Measurements from ENCODE around the gene SELENOH.

SELENOH gene

DNA sequence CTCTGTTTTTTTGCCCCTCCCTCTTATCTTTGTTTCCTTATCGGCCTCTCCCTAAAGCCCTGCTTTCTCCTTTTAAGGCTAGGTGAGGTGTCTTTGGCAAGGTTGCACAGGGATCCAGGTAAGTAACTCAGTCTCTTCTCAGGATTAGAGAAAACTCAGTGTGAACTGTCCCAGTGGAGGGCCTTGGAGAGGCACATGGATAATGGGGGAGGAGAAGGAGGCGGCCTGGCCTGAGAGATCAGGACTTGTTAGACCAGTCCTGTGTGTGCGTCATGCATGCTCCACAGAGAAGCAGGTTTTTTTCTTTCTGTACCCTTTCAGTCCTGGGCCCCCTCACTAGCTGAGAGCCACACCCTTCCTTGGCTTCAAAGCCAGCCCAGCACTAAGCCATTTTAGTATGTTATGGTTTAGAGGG lies 40.2 kb downstream of the SELENOH start:
- DNase-seq (ENCODE audit: low spot score), result peak; percentile 41

DNA sequence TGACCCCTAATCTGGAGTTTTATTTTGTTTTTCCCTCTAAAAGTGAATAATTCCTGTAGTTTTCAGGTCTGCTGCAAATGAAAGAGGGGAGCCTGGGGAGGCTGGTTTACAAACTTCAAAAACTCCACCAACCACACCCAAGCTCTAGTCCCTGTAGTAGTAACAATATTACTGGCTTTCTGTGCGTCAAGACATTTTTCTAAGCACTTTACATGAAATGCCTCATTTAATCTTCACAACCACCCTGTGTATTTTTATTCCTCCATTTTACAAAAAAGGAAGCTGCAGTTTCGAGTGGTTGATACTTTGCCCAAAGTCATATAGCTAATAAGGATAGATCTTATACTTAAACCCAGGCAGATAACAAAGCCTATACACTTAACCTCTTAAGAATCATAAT lies 43.8 kb downstream of the SELENOH start:
- no peak for DNase-seq (ENCODE audit: low spot score)

DNA sequence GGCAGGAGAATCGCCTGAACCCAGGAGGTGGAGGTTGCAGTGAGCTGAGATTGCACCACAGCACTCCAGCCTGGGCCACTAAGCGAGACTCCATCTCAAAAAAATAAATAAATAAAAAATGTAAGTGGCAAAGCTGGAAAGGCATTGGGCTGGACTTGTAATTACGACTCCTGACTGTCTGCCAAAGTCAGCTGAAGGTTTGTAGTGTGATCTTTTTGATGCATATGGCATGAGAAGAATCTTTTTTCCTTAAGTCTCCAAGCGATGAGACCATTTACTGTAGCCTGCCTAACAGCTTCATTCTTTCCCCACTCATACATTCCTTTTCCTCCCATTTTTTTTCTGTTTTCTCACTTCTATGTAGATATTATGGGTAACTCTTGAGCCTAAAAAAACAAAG lies 45.1 kb downstream of the SELENOH start:
- no peak for DNase-seq (ENCODE audit: low spot score)

DNA sequence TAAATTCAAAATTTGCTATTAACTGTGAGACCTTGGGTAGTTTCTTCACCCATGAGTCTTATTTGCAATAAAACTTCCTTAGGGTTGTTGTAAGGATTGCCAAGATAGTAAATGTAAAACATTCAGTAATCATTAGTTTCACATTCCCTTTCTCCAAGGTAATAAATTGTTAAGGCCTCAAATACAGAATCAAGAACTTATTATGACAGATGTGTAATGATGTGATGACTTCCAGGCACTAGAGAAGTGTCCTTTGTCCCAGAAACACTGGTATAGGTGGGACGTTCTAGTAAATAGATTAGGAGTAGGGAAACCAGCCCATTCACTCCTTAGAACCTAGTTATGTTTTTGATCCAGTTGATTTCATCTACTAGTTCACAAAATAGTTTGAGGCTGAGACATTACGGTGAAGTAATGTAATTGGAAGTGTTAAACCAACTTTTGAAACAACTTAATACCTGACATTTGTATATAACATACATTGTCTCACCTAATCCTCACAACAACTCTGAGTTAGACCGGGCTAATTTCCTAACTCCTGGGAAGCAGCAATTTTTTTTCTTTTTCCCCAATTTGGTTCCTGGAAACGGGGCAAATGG lies 45.8 kb downstream of the SELENOH start:
- DNase-seq (ENCODE audit: low spot score), result no peak

DNA sequence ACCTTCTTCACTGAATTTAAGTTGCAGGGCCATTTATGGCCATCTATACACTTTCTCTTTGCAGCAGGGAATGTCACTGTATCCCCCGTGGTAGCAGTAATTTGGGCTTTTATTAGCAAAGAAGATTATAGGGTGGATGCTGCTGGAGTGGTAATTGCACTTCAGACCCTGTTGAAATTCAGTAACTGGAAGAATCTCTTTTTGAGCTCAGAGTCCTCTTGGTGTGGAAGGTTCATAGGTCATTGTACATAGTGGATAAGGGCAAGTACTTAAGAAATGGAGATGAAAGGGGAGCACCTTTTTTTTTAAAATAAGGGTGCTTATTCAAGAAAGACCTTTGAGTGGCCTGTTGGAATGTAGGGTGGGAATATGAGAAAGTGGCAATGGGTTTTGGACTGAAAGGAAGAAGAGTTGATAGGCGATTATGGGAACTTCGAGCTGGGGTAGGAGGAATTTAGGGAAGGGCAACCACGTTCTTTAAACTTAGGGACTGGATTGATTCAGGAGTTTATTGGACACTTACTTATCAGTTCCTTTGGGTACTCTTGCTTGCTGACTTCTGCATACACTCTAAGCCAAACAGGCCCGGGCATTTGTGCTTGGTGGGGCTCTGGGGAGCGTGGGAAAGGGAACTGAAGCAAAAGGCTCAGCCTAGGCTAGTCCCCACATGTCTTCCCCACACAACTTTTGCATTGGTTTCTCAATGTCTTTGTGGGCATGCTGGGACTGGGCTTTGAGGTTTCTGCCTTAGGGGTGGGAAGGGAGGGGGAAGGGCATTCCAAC lies 46.8 kb downstream of the SELENOH start:
- DNase-seq (ENCODE audit: low spot score), result no peak

DNA sequence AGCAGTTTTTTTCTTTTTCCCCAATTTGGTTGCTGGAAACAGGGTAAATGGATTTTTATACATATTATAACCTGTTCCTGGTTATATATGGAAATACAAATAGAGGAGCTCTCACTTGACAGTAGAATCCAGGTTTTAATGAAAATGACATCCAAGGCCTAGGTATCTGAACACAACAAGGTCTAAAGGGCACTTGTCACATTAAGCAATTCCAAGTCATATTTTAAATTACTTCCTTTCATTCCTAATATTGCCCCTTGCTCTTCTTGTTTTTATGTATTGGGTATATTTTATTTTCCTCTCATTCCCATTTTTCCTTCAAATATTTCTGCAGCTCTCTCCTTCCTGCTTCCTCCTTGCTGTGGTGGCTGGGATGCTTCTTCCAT lies 47.4 kb downstream of the SELENOH start:
- no peak for DNase-seq (ENCODE audit: low spot score)

DNA sequence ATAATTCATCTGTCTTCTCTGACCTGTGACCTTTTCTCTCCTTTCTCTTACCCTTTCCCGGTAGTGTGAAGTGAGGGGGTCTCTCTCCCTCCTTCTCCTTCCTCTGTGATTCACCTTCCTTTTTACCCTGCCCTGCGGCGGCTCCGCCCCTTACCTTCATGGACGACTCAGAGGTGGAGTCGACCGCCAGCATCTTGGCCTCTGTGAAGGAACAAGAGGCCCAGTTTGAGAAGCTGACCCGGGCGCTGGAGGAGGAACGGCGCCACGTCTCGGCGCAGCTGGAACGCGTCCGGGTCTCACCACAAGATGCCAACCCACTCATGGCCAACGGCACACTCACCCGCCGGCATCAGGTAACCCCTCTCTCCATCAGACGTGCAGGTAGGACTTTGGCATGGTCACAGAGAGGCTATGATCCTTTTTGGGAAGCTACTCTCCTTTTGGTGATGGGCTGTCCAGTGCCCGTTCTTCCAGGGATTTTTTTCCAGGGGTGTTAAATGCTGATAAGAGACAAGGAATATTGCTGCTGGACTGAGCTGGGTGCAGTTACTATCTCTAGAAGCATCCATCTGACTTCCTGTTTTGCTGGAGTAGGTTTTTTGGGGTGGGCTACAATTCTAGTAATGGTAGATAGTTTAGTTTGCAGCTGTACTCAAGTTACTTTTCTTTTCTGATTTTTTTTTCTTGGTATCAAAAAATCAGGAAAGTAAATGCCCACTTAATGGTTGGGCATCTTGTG lies 50.2 kb downstream of the SELENOH start:
- DNase-seq (ENCODE audit: low spot score), result no peak

DNA sequence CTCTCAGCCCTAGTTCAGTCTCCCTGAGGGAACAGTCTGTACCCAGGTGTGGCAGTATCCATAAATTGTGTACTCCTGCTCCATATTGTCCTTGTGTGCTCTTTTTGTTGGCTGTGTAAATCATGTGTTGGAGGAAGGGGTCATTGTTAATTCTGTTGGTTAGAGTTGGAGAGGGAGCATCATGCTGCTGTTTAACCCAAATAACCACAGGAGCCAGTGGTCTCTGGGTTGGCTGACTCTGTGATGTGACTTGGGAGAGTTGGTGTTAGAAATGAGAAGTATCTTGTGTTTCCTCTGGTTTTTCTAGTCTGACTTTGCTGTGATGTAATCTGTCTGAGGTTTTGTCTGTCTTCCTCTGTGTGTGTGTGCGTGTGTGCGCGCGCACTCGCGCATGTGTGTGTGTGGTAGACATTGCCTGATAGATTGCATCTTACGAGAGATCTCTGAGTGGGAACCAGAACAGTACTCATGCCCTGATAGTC lies 50.8 kb downstream of the SELENOH start:
- no peak for DNase-seq (ENCODE audit: low spot score)

DNA sequence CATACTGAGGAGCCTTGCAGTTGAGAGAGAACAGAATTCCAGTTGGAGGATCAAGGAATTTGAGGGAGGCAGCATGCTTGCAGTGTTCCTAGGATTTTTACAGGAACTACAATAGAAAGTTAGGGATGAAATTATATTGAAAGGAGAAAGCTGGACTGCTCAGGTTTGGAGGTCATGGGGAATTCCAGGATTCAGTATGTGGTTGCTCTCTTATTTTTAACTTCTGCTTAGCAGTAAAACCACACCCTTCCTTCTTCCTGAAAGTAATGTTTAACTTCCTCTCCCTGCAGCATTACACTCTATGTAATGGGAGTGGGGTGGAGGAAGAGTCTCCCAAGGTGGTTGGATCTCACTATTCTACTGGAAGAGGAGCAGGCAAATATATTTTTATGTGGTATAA lies 51.6 kb downstream of the SELENOH start:
- peak; percentile 35 for DNase-seq (ENCODE audit: low spot score)
